DMS79 (cell line): ENCODE results near the gene OR2AJ1.
"Not testable (repeated sequence)": the region's sequence is repeated elsewhere in the genome, so short reads cannot be mapped to it uniquely, and the experiment has no call there.

Source experiments
- DNase-seq: peaks from one replicate; lab custom pipeline; 2025; lab: John Stamatoyannopoulos, UW

The OR2AJ1 gene, protein sequence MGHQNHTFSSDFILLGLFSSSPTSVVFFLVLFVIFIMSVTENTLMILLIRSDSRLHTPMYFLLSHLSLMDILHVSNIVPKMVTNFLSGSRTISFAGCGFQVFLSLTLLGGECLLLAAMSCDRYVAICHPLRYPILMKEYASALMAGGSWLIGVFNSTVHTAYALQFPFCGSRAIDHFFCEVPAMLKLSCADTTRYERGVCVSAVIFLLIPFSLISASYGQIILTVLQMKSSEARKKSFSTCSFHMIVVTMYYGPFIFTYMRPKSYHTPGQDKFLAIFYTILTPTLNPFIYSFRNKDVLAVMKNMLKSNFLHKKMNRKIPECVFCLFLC

DNA sequence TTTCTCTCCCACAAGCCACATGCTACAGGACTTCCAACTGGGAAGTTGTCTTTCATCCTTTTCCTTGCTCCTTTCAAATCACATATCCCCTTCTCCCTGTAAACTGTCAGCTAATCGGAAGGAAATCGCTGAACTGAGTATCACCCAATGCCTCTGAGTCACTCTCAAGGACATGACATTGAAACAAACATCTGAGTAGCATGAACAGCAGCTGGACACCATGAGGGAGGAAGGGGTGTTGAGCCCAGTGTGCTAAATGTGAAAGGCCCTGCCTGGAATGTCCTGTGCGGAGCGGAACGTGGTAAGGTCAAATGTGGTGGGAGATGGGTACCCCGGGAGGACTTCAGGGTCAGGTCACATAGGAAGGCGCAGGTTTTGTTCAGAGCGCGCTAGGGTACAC, at the start of gene OR2AJ1:
Gene OR2AJ1, plus strand, starts transcription at position 22 of the 400 bp plus-strand sequence. CDS start 8,880 bp downstream, outside the sequence.
- DNase-seq, result no peak

DNA sequence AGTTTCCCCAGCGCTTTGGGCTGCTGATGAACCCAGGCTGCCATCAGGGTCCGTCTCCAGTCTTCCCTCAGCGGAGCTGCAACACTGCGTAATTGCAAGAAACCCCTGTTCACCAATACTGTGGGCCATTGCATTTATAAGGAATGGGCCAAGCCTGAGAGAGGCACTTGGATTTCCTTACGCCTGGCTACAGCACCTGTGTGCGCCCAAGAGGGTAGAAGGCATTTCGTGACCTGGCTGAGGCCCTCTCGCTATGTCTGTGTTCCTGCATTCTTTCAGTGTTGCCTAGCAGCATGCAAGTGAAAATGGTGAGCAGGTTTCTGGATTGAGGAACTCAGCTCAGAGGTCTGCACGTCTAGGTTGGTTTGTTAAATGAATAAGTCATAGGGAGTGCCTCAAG, 41.3 kb upstream of the OR2AJ1 start:
- no peak for DNase-seq

DNA sequence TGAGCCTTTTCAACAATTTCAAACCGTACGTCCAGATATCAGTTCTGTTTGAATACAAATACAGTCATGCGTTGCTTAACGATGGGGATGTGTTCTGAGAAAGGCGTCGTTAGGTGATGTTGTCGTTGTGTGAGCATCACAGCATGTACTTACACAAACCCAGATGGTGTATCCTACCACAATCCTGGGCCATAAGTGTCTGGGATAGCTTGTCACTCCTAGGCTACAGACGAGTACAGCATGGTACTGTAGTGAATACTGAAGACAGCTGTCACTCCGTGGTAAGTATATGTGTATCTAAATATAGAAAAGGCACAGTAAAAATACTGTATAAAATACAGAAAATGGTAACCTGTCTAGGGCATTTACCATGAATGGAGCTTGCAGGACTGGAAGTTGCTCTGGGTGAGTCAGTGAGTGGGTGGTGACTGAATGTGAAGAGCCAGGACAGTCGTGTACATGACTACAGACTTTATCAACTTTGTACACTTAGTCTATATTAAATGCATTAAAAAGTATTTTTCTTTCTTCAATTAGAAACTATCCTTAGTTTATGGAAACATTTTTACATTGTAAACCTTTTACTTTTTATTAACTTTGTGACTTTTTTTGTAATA, 39.8 kb upstream of the OR2AJ1 start:
- DNase-seq, result no peak

DNA sequence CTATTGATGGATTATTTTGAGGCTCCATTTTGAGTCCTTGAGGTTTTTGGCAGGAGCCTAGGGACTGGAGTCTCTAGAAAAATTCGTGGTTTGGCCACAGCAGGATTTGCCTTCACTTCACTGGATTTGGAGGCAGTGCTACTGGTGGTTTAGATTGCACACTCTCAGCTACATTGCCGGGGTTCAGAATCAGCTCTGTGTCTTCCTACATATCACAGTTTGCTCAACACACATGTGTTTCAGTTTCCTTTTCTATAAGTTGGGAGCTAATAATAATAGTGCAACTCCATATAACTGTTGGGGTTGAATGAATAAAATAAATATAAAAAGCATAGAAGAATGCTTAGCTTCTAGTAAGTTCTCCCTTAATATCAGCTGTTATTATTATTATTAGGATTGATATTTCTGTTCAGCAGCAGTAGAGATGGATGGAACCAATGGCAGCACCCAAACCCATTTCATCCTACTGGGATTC, 29.5 kb upstream of the OR2AJ1 start, which contains the start of gene OR2W3:
Gene OR2W3, plus strand, starts transcription at position 425 of the 475 bp plus-strand sequence. Its CDS starts 0 bp downstream, at position 425.
- DNase-seq, result no peak

DNA sequence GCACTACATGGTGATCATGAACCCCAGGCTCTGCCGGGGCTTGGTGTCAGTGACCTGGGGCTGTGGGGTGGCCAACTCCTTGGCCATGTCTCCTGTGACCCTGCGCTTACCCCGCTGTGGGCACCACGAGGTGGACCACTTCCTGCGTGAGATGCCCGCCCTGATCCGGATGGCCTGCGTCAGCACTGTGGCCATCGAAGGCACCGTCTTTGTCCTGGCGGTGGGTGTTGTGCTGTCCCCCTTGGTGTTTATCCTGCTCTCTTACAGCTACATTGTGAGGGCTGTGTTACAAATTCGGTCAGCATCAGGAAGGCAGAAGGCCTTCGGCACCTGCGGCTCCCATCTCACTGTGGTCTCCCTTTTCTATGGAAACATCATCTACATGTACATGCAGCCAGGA, 28.7 kb upstream of the OR2AJ1 start:
- DNase-seq, result no peak

DNA sequence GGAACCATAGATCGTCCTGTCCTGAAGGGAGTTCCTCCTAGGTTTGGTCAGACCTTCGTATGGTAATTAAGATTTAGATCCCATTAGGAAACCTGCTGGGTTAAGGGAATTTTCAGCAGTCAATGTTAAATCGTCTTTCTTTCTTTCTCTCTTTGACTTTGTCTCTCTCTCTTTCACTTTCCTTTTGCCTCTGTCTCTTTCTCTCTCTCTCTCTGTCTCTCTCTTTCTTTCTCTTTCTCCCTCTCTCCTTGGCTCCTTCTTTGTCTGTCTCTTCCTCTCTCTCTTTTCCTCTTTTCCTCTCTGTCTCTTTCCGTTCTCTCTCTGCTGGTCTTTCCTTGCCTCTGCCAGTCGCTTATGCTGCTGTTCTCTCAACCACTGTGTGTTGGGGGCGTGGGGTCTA, 20.6 kb upstream of the OR2AJ1 start:
- DNase-seq, result no peak

DNA sequence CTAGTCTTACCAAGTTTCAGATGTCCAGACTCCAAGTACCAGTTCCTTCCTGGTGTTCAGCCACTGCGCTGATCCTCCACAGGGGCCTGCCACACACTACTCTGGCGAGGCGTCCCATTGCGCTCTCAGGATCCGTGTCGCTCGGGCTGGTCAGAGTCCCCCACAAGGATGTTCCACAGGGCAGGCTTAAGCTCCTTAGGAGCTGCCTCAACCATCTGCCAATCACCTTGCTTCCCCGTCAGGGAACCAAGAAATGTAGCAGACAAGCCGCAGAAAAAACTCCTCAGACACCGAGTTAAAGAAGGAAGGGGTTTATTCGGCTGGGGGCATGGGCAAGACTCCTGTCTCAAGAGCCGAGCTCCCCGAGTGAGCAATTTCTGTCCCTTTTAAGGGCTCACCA, 19.5 kb upstream of the OR2AJ1 start:
- DNase-seq, result no peak

DNA sequence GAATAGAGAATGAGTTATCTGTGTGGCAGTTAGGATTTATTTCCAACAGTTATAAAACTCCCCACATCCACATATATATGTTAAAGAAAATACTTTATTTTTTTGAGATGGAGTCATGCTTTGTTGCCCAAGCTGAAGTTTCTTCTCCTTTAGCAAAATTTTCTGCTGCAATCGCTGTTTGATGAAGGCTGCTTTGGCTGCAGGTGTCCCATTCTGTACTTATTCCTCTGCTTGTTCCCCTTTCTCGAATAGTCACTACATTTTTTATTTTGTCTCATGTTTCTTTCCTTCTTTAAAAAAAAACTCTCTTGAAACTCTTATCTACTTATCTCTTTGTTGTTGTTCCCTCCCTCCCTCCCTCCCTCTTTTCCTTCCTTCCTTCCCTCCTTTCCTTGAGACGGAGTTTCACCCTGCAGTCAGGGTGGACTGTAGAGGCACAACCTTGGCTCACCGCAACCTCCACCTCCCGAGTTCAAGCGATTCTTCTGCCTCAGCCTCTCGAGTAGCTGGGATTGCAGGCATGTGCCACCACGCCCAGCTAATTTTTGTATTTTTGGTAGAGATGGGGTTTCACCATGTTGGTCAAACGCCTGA, 18.7 kb upstream of the OR2AJ1 start:
- no peak for DNase-seq

DNA sequence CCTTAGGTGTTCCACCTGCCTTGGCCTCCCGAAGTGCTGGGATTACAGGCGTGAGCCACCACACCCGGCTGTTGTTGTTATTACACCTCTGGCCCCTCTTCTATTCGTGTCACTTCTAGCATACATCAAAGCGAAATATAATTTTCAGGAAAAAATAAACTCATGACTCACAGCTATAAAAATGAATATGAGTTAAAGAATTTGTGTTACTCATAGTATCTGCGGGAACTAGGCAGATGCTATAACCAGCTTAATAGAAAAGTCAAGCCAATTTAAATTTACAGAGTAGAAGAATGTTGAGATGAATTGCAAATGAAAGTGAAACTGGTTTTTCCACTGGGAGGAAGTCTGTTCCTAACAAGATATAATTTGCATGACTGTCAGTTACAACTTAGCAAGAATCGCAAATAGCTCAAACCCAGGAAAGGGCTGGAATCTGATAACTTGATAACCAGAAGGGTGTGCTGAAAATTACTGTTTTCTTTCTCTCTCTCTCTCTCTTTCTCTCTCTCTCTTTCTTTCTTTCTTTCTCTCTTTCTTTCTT, 18.1 kb upstream of the OR2AJ1 start:
- no peak for DNase-seq

DNA sequence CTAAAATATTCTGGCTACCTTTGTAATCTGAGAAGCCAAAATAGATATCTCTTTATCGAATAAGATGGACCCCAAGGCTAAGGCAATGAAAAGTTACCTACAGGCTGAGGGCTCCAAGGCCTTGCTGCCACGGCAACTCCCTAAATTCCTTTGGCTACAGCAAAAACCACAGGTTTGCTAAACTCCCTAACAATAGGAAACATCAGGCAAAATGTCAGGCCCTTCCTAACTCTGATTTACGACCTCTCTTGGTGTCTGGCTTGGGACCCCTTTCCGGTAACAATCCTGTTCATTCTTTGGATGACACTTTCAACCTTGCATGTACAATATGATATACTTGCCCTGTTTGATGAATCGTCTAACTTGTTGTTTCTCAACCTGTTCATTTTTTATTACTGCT, 15.9 kb upstream of the OR2AJ1 start:
- DNase-seq, result no peak

DNA sequence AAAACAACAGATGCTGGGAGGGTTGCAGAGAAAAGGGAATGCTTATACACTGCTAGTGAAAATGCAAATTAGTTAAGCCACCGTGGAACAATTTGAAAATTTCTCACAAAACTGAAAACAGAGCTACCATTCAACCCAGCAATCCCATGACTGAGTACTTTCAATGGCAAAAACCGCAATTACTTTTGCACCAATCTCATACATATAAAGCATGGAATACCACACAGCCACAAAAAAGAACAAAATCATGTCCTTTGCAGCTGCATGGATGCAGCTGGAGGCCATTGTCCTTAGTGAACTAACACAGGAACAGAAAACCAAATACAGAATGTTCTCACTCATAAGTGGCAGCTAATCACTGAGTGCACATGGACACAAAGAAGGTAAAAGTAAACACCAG, 10.9 kb upstream of the OR2AJ1 start:
- no peak for DNase-seq

DNA sequence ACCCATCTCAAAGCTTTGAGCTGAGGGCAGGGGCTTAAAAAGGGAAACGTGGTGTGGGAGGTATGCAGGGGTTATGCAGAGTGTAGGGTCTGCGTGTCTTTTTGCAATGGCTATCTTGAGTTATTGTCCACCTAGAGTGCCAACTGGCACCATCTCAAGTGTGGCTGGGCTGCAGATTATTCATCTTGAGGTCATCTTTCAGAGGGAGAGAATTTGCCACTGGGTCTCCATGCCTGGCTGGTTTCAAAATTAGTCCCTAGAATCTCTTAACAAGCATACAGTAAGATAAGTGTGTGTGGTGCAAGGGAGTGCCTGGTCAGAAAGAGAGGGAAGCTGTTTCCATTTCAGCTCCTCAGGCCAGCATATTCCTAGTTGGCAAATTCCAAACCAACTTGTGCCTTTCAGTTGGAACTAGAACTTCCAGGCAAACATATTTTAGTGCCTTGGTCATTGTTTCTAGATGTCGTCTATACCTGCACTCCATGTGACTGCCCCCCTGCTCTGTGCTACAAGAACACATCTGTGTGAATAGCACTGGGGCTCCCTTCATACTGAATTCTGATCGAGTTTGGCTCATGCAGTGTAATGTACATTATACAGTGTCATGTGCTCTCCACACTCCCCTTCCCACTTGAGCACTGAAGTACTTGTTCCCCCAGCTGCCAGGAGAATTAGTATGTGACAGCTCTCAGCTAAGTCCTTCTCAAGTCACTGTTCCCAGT, 9.6 kb upstream of the OR2AJ1 start:
- no peak for DNase-seq

DNA sequence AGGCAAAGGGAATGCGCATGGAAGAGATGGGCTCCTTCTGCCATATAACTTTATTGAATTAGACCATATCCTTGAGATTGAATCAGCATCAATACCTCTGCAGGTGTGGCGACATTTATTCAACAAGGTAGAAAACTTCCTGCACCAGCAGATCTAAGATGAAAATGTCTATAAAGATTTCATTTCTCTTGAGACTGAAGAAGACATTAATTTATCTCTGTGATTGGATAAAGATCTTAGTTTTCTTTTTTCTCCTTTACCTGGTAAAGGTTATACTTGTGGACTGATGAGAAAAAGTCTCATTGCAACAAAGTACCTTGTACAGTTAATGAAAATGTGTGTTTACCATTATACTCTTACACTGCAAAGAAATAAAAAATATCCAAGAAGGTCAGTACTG, 4.7 kb upstream of the OR2AJ1 start, which contains the start of gene OR2T8:
Gene OR2T8, plus strand, starts transcription at position 301 of the 400 bp plus-strand sequence. CDS start 766 bp downstream, outside the sequence.
- no peak for DNase-seq

DNA sequence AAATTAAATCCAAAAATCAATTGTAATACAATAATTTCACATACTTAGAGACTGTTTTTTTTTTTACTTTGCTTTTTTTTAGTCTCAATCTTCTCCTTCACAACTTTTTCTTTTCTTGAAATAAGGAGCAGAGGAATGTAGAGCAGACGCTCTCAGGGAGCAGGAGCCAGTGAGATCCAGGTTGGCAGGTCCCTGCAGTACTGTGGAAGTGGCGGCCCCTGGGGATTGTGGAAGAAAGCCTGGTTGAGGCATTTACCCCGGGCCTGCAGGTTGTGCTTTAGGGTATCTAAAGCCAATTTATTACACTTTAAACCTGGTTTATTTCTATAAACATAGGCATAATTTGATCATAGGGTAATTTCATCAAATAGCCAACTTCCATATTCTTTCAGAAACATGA, 748 bp upstream of the OR2AJ1 start:
- no peak for DNase-seq

DNA sequence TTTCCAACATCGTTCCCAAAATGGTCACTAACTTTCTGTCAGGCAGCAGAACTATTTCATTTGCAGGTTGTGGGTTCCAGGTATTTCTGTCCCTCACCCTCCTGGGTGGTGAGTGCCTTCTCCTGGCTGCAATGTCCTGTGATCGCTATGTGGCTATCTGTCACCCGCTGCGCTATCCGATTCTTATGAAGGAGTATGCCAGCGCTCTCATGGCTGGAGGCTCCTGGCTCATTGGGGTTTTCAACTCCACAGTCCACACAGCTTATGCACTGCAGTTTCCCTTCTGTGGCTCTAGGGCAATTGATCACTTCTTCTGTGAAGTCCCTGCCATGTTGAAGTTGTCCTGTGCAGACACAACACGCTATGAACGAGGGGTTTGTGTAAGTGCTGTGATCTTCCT, 9.3 kb downstream of the OR2AJ1 start:
- DNase-seq, result no peak

DNA sequence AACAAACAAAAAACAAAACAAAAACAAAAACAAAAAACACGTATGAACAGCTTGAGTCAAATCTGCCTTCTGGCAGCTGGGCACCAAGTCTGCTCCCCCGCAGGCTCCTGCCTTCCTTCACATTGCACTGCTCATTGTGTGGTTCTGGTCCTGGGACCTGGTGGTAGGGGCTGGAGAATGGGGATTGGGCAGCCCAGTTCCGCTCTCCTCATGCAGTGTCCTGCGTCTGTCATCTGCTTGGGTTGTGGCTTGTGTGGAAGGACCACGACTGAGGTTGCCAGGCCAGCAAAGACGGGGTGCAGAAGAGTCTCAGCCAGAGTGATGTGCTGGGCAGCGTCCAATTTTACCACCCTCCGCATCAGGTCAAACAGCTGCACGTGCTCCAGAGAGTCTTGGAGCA, 11.1 kb downstream of the OR2AJ1 start:
- no peak for DNase-seq

DNA sequence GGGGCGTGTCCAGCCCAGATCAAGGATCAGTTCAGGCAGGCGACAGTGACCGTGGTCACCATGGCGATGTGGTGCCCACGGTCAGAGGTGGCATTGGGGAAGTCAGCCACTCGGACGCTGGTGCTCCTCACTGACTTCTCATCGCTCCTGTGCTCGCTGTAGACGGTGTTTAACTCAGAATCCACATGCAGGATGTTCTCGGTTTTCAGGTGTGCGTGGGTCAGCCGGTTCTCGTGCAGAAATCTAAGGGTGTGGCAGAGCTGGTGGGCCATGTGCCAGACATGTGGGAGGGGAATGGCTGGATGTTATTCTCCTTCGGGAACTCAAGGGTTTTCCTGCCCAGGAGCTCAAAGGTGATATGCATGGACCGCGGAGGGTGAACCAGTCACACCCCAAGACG, 11.7 kb downstream of the OR2AJ1 start:
- DNase-seq, result no peak

DNA sequence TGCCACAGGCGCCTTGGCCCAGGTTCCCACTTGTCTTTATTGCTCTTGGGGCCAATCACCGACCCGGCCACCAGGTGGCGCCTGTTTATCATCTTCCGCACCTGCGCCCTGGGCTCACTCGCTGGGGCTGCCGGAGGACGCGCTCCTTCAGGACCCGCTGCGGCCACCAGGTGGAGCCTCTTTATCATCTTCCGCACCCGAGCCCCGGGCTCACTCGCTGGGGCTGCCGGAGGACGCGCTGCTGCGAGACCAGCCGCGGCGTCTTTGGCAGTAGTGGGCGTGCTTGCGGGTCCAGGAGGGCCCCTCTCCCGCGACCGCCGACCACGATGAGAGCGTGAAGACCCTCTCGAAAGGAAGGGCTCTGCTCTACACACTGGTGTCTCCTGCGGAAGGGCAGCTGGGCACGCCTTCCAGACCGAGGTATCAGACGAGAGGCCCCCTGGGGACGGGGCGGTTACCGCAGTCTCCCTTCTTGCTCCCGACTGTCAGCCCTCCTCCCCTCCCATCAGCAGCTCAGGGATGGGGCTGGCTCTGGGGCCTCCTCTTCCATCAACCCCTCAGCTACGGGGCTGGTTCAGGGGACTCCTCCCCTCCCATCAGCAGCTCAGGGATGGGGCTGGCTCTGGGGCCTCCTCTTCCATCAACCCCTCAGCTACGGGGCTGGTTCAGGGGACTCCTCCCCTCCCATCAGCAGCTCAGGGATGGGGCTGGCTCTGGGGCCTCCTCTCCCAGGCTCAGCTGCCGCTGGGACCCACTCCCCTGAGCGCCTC, 12.5 kb downstream of the OR2AJ1 start:
- DNase-seq, result not testable (repeated sequence)

DNA sequence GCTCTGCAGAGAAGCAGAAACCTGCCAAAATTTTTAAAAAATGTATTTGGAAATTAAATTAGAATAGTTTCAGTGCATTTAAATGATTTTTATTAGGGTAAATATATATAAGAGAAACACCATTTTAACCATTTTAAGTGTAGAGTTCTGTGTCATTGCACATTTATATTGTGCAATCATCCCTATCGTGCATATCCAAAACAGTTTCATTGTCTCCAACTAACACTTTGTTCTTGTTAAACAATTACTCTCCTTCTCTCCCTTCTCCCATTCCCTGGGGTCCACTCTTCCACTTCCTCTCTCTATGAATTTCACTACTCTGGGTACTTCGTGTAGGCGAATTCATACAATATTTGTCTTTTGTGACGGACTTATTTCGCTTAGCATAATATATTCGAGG, 17.9 kb downstream of the OR2AJ1 start:
- no peak for DNase-seq

DNA sequence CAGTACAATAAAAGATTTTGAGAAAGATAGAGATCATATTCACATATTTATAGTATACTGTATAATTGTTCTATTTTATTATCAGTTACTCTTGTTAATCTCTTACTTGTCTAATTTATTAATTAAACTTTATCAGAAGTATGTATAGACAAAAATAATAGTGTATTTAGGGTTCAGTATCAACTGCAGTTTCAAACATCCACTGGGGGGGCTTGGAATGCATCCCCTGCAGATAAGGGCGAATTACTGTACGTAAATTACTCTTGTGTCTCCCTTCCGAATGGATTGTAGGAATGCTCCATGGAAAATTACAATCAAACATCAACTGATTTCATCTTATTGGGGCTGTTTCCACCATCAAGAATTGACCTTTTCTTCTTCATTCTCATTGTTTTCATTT, 23.9 kb downstream of the OR2AJ1 start, which contains the start of gene OR2L8:
Gene OR2L8, plus strand, starts transcription at position 301 of the 400 bp plus-strand sequence. Its CDS starts 0 bp downstream, at position 301.
- no peak for DNase-seq

DNA sequence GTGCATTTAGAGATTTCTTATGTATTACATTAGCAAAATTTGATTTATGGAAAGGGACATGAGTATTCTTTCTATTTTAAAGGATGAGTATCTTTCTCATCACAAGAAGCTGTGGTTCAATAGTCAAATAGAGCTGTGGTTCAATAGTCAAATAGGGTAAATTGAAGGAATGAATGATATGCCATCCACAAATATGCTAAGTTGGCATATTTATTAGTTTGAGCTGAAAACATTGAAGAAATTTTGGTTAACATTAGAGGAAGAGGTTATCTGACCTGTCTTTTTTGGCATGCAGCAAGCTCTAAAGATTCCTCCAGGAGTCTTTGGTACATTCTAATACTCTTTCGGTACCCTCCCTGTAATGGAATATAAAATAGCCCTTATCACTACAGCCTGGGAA, 28.7 kb downstream of the OR2AJ1 start:
- DNase-seq, result no peak
